H1 (cell line): ENCODE measurements around the gene ELL. TPM values are rescaled to one million over a fixed set of nuclear protein-coding genes. Genes with fewer than 3 reads are reported as not detected.

ENCODE experiments used
- ATF2 ChIP-seq: IDR thresholded peaks from 2 replicates; pipeline ENCODE4 v1.6.1; 2012; ENCODE audit warnings: low read length, inconsistent platforms
- CBX8 ChIP-seq: fragments of 300-800, 300-1000 bp; sonication (generic); IDR thresholded peaks from 2 replicates; pipeline ENCODE4 v1.7.1; 2016; ENCODE audit warnings: low read depth, low read length, borderline replicate concordance
- CHD7 ChIP-seq: fragments of 300-600 bp; sonication (generic); IDR thresholded peaks from 2 replicates; pipeline ENCODE4 v1.7.1; 2012; ENCODE audit warnings: low read length, moderate library complexity, mild to moderate bottlenecking, inconsistent platforms; ENCODE audit not compliant: insufficient replicate concordance
- EP300 ChIP-seq, 2 experiments: IDR thresholded peaks; 1 replicate in 1 of 2; 2 replicates in 1 of 2; pipeline ENCODE4 v1.6.1; 2011 to 2012; ENCODE audit warnings: low read depth in 2 of 2, low read length in 2 of 2, mild to moderate bottlenecking in 2 of 2, borderline replicate concordance in 1 of 2, inconsistent platforms in 1 of 2, moderate library complexity in 1 of 2
- MAFK ChIP-seq: IDR thresholded peaks from 2 replicates; pipeline ENCODE4 v1.6.1; 2012; ENCODE audit warnings: low read depth, mild to moderate bottlenecking, improper control_type of control experiment, low read length
- SP1 ChIP-seq: IDR thresholded peaks from 2 replicates; pipeline ENCODE4 v1.6.1; 2011; ENCODE audit warnings: low read depth, low read length
- SRF ChIP-seq: IDR thresholded peaks from 2 replicates; pipeline ENCODE4 v1.6.1; 2011; ENCODE audit warnings: mild to moderate bottlenecking, low read depth, low read length, moderate library complexity
- TAF1 ChIP-seq: IDR thresholded peaks from 2 replicates; pipeline ENCODE4 v1.6.1; 2011; ENCODE audit warnings: mild to moderate bottlenecking, low read depth, low read length
- polyA plus RNA-seq, 7 experiments: library from polyadenylated mRNA; depleted of rRNA in 3 of 7; stranded (reverse) in 5 of 7; unstranded in 2 of 7; fragments of >200 nt in 5 of 7; fragments of 200-250 nt in 2 of 7; gene quantifications; 1 replicate in 5 of 7; 2 replicates in 1 of 7; 4 replicates in 1 of 7; pipeline versions ENCODE4 v1.2.1 to v1.2.3, GENCODE V29; 2011 to 2013; ENCODE audit warnings: missing spikeins in 2 of 7, mixed read lengths in 2 of 7
- total RNA-seq: library from RNA; stranded (reverse); fragmentation: NEBNext Ultra II Directional; extraction: Animal tissue kit (Norgen Biotek cat#: 25700); gene quantifications from 2 replicates; pipeline ENCODE4 v1.2.1, GENCODE V29; 2021

Gene ELL
- total and polyA plus RNA-seq, 2 of the 8 experiments (the other 6 are each of a cell fraction or from before 2014, with no cell fraction given) = 5.2 to 10.5 TPM

DNA sequence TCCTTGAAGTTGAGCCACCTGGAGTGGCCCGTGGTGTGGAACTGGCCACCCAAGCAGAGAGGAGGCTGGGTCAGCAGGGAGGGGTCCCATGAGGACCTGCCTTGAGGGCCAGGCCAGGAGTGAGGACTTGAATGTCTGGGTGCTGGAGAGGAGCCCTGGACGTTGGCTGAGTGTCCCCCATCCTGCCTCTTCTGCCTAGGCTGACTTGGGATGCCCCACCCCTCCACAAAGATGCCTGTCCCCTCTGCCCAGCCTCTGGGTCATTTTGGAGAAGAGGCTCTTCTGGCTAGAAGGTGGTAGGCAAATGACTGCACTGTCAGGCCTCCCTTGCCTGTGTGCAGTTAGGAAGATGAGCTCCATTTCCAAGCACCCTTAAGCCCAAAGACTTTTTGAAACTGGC is 100.9 kb downstream of the ELL start (continued):
- TF ChIP-seq CHD7 (no peak), ATF2 (no peak), EP300 (IDR thresholded peaks at IDR 0.05; ENCODE audit: borderline replicate concordance in 1 of 2, low read depth in 2 of 2, low read length in 2 of 2) (no peak), SP1 (no peak), CBX8 (no peak), TAF1 (no peak), MAFK (no peak), SRF (no peak)
